ENCODE results near the gene STAT5A.

- TF ChIP-seq CTCF (conservative IDR thresholded peaks at IDR 0.05; ENCODE audit: low read depth, low read length) = no peak
- TF ChIP-seq EZH2 (IDR thresholded peaks at IDR 0.05; ENCODE audit: borderline replicate concordance, low read depth, low read length, poor library complexity, severe bottlenecking) = no peak
These were observed 70.8 kb downstream of the STAT5A start for GRCh38 chr17:42359133-42359532.

Measured in A673 (cell line).